Forelimb muscle (tissue), 1 donor: Measurements from ENCODE around the gene IFIH1. TPM values are rescaled to one million over a fixed set of nuclear protein-coding genes. Genes with fewer than 3 reads are reported as not detected.

ENCODE experiments used
- DNase-seq: peaks from one replicate; pipeline ENCODE4 v3.0.0-alpha.2; 2013; ENCODE audit warnings: low read depth
- polyA plus RNA-seq: library from polyadenylated mRNA; unstranded; fragments of 120-200 nt; gene quantifications from one replicate; pipeline ENCODE4 v1.2.1, GENCODE V29; 2013; ENCODE audit not compliant: insufficient read length

The IFIH1 gene
- polyA plus RNA-seq, 1 donor, result 2.3 TPM

- no peak for DNase-seq
These were observed 9.6 kb downstream of the IFIH1 start for GRCh38 chr2:162308747-162309503.

- DNase-seq, result no peak
These were observed 12.6 kb downstream of the IFIH1 start for GRCh38 chr2:162305901-162306300.

- no peak for DNase-seq
These were observed 16.6 kb downstream of the IFIH1 start for GRCh38 chr2:162301877-162302276.

GRCh38 chr2:162301151-162301804 lies 17.2 kb downstream of the IFIH1 start:
- peak; percentile 41 for DNase-seq

GRCh38 chr2:162300266-162300665 lies 18.2 kb downstream of the IFIH1 start:
- no peak for DNase-seq

GRCh38 chr2:162298669-162299335 lies 19.7 kb downstream of the IFIH1 start:
- no peak for DNase-seq

GRCh38 chr2:162297925-162298552 lies 20.4 kb downstream of the IFIH1 start:
- DNase-seq, result peak; percentile 73

- DNase-seq, result no peak
These were observed 23.5 kb downstream of the IFIH1 start for GRCh38 chr2:162295009-162295408.

GRCh38 chr2:162293122-162293786 lies 25.2 kb downstream of the IFIH1 start:
- no peak for DNase-seq

- no peak for DNase-seq
These were observed 26.7 kb downstream of the IFIH1 start for GRCh38 chr2:162291748-162292147.

GRCh38 chr2:162282765-162283425 lies 35.6 kb downstream of the IFIH1 start:
- DNase-seq, result no peak

GRCh38 chr2:162280654-162281053 lies 37.8 kb downstream of the IFIH1 start:
- no peak for DNase-seq

GRCh38 chr2:162277381-162277780 lies 41.1 kb downstream of the IFIH1 start:
- DNase-seq, result no peak

GRCh38 chr2:162267996-162268395 lies 50.5 kb downstream of the IFIH1 start:
- no peak for DNase-seq

GRCh38 chr2:162267496-162267895 lies 51.0 kb downstream of the IFIH1 start:
- no peak for DNase-seq

GRCh38 chr2:162266460-162266760 lies 52.1 kb downstream of the IFIH1 start:
- peak; percentile 86 for DNase-seq

GRCh38 chr2:162265666-162266459 lies 52.6 kb downstream of the IFIH1 start:
- no peak for DNase-seq

- DNase-seq, result no peak
These were observed 57.2 kb downstream of the IFIH1 start for GRCh38 chr2:162261032-162261945.

GRCh38 chr2:162258686-162259085 lies 59.8 kb downstream of the IFIH1 start:
- no peak for DNase-seq
